ENCODE measurements around the gene CYP4A11.
"Not testable (repeated sequence)": the region's sequence is repeated elsewhere in the genome, so short reads cannot be mapped to it uniquely, and the experiment has no call there.

CYP4A11 gene

DNA sequence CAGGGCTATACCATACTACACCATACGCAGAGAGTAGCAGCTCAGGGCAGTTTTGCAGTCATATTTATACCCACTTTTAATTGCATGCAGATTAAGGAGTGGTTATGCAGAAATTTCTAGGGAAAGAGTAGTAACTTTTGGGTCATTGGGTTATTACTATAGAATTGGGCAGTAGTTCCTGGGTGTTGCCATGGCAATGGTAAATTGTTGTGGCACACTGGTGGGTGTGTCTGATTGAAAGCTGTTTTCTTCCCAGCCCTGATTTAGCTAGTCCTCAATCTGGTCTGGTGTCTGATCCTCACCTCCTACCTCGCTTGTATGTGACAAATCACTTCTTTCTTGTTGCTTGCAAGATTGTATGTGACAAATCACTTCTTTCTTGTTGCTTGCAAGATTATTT is 30.5 kb downstream of the CYP4A11 start:
- DNase-seq: no peak

DNA sequence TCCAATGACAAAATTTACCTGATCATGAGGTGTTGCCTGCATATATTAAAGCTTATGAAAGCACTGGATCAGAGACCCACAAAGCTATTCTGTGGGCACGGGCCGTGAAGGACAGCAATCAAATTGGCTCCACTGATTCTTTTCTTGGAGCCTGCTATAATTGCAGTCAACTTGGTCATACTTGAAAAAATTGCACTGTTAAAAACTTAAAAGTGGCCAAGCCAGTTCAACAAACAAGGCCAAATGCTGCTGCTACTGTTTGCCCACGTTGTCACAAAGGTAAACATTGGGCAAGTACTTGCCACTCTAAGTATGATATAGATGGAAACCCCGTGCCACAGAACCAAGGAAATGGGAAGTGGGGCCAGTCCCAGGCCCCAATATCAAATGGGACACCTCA is 37.8 kb downstream of the CYP4A11 start:
- no peak for DNase-seq

DNA sequence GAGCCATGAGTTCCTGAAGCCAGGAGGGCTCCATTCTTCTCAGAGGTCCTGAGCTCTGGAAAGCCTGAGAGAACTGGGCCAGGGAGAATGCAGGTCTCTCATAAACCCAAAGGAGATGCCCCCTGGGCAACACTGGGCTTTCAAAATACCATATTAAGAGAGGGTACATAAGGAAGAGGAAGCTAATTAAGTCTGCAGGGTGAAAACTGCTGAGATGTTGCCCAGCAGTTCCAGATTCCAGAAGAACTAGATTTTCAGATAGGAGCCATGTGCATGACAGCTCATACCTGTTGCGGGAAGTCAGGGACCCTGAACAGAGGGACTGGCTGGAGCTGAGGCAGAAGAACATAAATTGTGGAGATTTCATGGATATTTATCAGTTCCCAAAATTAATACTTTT is 40.9 kb downstream of the CYP4A11 start:
- DNase-seq: no peak

DNA sequence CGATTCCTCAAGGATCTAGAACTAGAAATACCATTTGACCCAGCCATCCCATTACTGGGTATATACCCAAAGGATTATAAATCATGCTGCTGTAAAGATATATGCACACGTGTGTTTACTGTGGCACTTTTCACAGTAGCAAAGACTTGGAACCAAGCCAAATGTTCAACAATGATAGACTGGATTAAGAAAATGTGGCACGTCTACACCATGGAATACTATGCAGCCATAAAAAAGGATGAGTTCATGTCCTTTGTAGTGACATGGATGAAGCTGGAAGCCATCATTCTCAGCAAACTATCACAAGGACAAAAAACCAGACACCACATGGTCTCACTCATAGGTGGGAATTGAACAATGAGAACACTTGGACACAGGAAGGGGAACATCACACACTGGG is 59.6 kb downstream of the CYP4A11 start:
- not testable (repeated sequence) for DNase-seq
